ENCODE measurements around the gene SBF2. TPM values are rescaled to one million over a fixed set of nuclear protein-coding genes. Genes with fewer than 3 reads are reported as not detected.

Gene SBF2
- total RNA-seq, 1 experiment from 2014 or later, result 30.2 TPM

GRCh38 chr11:10122326-10123197 is 171.5 kb downstream of the SBF2 start:
- Histone ChIP-seq H3T11ph (ENCODE audit: low read length) (no peak overlapping the region), H2BK20ac (ENCODE audit: low read depth, low read length, poor library complexity, severe bottlenecking) (no peak overlapping the region), H3K79me2 (ENCODE audit: insufficient read depth, low read length) (no peaks in the 10 kb centered on the region), H2BK120ac (ENCODE audit: low read depth, low read length, poor library complexity, severe bottlenecking) (no peak overlapping the region), H3K14ac (ENCODE audit: insufficient read depth, low read length) (no peak overlapping the region), H3K27me3 (ENCODE audit: insufficient read depth, low read length) (no peaks in the 10 kb centered on the region), H3K23ac (ENCODE audit: insufficient read length, low read depth, low read length) (no peak overlapping the region), H4K8ac (replicated peaks; ENCODE audit: insufficient read length, low read depth, low read length) (no peak overlapping the region), H2BK12ac (ENCODE audit: insufficient read length, low read depth, low read length) (no peak overlapping the region), H3K4me1 (ENCODE audit: insufficient read depth, low read length) (no peaks in the 10 kb centered on the region), H3K23me2 (ENCODE audit: insufficient read length, low read depth, low read length, poor library complexity, severe bottlenecking) (no peaks in the 10 kb centered on the region), H4K5ac (ENCODE audit: insufficient read length, low read depth, low read length) (no peak overlapping the region), H4K91ac (ENCODE audit: insufficient read length, low read depth, low read length) (no peak overlapping the region), H3K56ac (ENCODE audit: insufficient read length, low read depth, low read length) (no peak overlapping the region), H3K4ac (ENCODE audit: low read depth, low read length) (no peak overlapping the region), H3K9ac (ENCODE audit: extremely low read depth, insufficient read length, low read length) (no peak overlapping the region), H2AK5ac (ENCODE audit: insufficient read length, low read length) (no peak overlapping the region), H2BK15ac (ENCODE audit: low read depth, low read length) (no peak overlapping the region), H4K20me1 (ENCODE audit: control insufficient read depth, insufficient read depth, insufficient read length) (no peaks in the 10 kb centered on the region), H2BK5ac (ENCODE audit: insufficient read length, low read length) (no peak overlapping the region), H3K9me3 (ENCODE audit: control insufficient read depth, low read depth, low read length) (no peaks in the 10 kb centered on the region), H2AFZ (ENCODE audit: low read length) (no peak overlapping the region), H3K79me1 (ENCODE audit: insufficient read depth, low read depth, low read length, poor library complexity, severe bottlenecking) (no peaks in the 10 kb centered on the region), H3K27ac (ENCODE audit: insufficient read length, low read depth, low read length) (no peak overlapping the region), H3K4me2 (ENCODE audit: insufficient read depth, insufficient read length, low read length) (no peak overlapping the region), H3K18ac (ENCODE audit: insufficient read length, low read depth, low read length) (no peak overlapping the region)
- Mint-ChIP-seq H3K9me3 (no peaks in the 10 kb centered on the region), H3K4me1 (peaks cover 11 to 12% of the 10 kb centered on the region in 2 experiments), H3K36me3 (ENCODE audit: insufficient read depth in 1 of 3, low read depth in 3 of 3) (no peaks in the 10 kb centered on the region), H3K27ac (peak overlapping the region in 1 of 3 experiments; percentile 93; a peak in 2 of 7 replicates), H3K27me3 (ENCODE audit: low read depth) (no peaks in the 10 kb centered on the region), H3K4me3 (no peak overlapping the region)
- no peak for TF ChIP-seq CTCF (conservative IDR thresholded peaks at IDR 0.05)
- DNase-seq, result no peak
- no CpG with 5 or more reads among the region's 5 CpGs for WGBS (ENCODE audit: extremely low coverage, insufficient read length, low lambda C conversion rate)

All from H9 (cell line).